ENCODE data around the gene FURIN.

DNA sequence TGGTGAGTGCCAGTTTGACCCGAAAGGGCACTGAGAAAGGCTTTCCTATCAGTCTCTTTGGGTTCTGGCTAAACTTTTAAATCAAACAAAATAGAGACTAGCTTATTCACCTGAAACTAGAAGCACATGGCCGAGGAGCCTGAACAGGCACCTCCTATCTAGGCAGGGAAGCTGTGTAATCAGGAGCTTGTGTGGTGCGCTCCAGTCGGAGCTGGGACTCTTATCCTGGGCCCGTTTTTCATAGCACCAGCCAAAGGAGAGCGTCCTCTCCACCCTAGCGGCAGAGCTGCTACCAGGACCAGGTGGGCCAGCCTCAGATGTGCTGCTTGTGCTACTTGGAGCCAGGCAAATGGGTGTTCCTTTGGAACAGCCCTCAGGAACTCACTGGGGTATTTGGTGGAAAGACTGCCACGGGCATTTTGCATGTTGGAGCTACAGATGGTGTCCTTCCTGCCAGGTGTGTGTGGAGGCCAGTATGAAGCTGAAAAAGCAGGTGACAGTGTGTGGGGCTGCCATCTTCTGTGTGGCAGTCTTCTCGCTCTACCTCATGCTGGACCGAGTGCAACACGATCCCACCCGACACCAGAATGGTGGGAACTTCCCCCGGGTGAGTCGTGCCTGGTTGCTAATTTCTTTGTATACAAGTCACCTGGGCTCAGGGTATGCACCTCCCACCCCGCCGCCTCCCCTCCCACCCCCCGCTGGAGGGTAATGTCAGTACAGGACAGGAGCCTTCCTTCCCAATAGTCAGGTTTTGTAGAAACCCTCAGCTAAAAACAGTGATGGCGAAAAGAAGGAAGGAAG, 35.5 kb downstream of the FURIN start:
- TF ChIP-seq, protein P1, sequence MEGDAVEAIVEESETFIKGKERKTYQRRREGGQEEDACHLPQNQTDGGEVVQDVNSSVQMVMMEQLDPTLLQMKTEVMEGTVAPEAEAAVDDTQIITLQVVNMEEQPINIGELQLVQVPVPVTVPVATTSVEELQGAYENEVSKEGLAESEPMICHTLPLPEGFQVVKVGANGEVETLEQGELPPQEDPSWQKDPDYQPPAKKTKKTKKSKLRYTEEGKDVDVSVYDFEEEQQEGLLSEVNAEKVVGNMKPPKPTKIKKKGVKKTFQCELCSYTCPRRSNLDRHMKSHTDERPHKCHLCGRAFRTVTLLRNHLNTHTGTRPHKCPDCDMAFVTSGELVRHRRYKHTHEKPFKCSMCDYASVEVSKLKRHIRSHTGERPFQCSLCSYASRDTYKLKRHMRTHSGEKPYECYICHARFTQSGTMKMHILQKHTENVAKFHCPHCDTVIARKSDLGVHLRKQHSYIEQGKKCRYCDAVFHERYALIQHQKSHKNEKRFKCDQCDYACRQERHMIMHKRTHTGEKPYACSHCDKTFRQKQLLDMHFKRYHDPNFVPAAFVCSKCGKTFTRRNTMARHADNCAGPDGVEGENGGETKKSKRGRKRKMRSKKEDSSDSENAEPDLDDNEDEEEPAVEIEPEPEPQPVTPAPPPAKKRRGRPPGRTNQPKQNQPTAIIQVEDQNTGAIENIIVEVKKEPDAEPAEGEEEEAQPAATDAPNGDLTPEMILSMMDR (conservative IDR thresholded peaks at IDR 0.05; ENCODE audit: low read depth, low read length), result no peak
- TF ChIP-seq, protein P2, sequence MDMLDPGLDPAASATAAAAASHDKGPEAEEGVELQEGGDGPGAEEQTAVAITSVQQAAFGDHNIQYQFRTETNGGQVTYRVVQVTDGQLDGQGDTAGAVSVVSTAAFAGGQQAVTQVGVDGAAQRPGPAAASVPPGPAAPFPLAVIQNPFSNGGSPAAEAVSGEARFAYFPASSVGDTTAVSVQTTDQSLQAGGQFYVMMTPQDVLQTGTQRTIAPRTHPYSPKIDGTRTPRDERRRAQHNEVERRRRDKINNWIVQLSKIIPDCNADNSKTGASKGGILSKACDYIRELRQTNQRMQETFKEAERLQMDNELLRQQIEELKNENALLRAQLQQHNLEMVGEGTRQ (IDR thresholded peaks at IDR 0.05; ENCODE audit: low read depth, low read length), result no peak

Data from IMR-90 (cell line).